Measurements from ENCODE around the gene NFIA. TPM values are rescaled to one million over a fixed set of nuclear protein-coding genes. Genes with fewer than 3 reads are reported as not detected.

Gene NFIA
- total RNA-seq, 1 donor from 2014 or later: 49.4 TPM

GRCh38 chr1:61077676-61078541 is 4.5 kb upstream of the NFIA start:
- Mint-ChIP-seq H3K4me1 (ENCODE audit: unreplicated experiment) (peaks cover 41% of the 10 kb centered on the region), H3K36me3 (no peaks in the 10 kb centered on the region), H3K4me3 (peak overlapping the region; percentile 88), H3K9me3 (no peaks in the 10 kb centered on the region), H3K27ac (peak overlapping the region; percentile 88), H3K27me3 (peaks cover 10% of the 10 kb centered on the region)
- TF ChIP-seq CTCF (conservative IDR thresholded peaks at IDR 0.05): no peak
- DNase-seq (ENCODE audit: extremely low spot score, unreplicated experiment): no peak

GRCh38 chr1:61078618-61079295 is 3.6 kb upstream of the NFIA start:
- peak overlapping the region; percentile 88 for H3K4me3 Mint-ChIP-seq
- peaks cover 8% of the 10 kb centered on the region for H3K27me3 Mint-ChIP-seq
- H3K4me1 Mint-ChIP-seq (ENCODE audit: unreplicated experiment): peaks cover 41% of the 10 kb centered on the region
- TF ChIP-seq CTCF (conservative IDR thresholded peaks at IDR 0.05): no peak
- H3K36me3 Mint-ChIP-seq: no peaks in the 10 kb centered on the region
- H3K9me3 Mint-ChIP-seq: no peaks in the 10 kb centered on the region
- no peak for DNase-seq (ENCODE audit: extremely low spot score, unreplicated experiment)
- peak overlapping the region; percentile 91 for H3K27ac Mint-ChIP-seq

GRCh38 chr1:61079296-61079897 is 3.0 kb upstream of the NFIA start:
- Mint-ChIP-seq H3K9me3 (no peaks in the 10 kb centered on the region), H3K36me3 (no peaks in the 10 kb centered on the region), H3K4me1 (ENCODE audit: unreplicated experiment) (peaks cover 41% of the 10 kb centered on the region), H3K4me3 (peak overlapping the region; percentile 88), H3K27me3 (peaks cover 15% of the 10 kb centered on the region), H3K27ac (peak overlapping the region; percentile 91)
- no peak for TF ChIP-seq CTCF (conservative IDR thresholded peaks at IDR 0.05)
- DNase-seq (ENCODE audit: extremely low spot score, unreplicated experiment): no peak

GRCh38 chr1:61079898-61080336 is 2.4 kb upstream of the NFIA start:
- peaks cover 42% of the 10 kb centered on the region for H3K4me1 Mint-ChIP-seq (ENCODE audit: unreplicated experiment)
- H3K36me3 Mint-ChIP-seq: no peaks in the 10 kb centered on the region
- H3K27ac Mint-ChIP-seq: peak overlapping the region; percentile 91
- TF ChIP-seq CTCF (conservative IDR thresholded peaks at IDR 0.05): peak; percentile 24
- H3K27me3 Mint-ChIP-seq: peaks cover 19% of the 10 kb centered on the region
- peak overlapping the region; percentile 88 for H3K4me3 Mint-ChIP-seq
- H3K9me3 Mint-ChIP-seq: no peaks in the 10 kb centered on the region
- peak; percentile 76 for DNase-seq (ENCODE audit: extremely low spot score, unreplicated experiment)

- Mint-ChIP-seq H3K27ac (peak overlapping the region; percentile 91), H3K27me3 (peaks cover 25% of the 10 kb centered on the region), H3K4me3 (peak overlapping the region; percentile 88), H3K4me1 (ENCODE audit: unreplicated experiment) (peaks cover 48% of the 10 kb centered on the region), H3K36me3 (no peaks in the 10 kb centered on the region), H3K9me3 (no peaks in the 10 kb centered on the region)
- TF ChIP-seq CTCF (conservative IDR thresholded peaks at IDR 0.05): no peak
- no peak for DNase-seq (ENCODE audit: extremely low spot score, unreplicated experiment)
Measured at GRCh38 chr1:61080413-61081143, 1.8 kb upstream of the NFIA start.

Data from type B pancreatic cell (in vitro differentiated cells).